H9 (cell line): ENCODE data around the gene ANO2. TPM values are rescaled to one million over a fixed set of nuclear protein-coding genes. Genes with fewer than 3 reads are reported as not detected.

Source experiments
- DNase-seq: peaks from one replicate; pipeline ENCODE4 v3.0.0-alpha.2; 2017
- H2AFZ ChIP-seq: one replicate; pipeline ENCODE4 v1.6.1; 2013; ENCODE audit warnings: mild to moderate bottlenecking, low read length, control low read depth, moderate library complexity
- H2AK5ac ChIP-seq: 2 replicates; pipeline ENCODE4 v1.6.1; 2013; ENCODE audit warnings: low read length, control low read depth, mixed read lengths; ENCODE audit not compliant: insufficient read length
- H2BK120ac ChIP-seq: one replicate; pipeline ENCODE4 v1.6.1; 2013; ENCODE audit warnings: low read depth, mild to moderate bottlenecking, low read length, control low read depth, inconsistent platforms; ENCODE audit not compliant: poor library complexity, severe bottlenecking
- H2BK12ac ChIP-seq: 2 replicates; pipeline ENCODE4 v1.6.1; 2013; ENCODE audit warnings: low read length, control low read depth, mixed read lengths, low read depth; ENCODE audit not compliant: insufficient read length
- H2BK15ac ChIP-seq: 2 replicates; pipeline ENCODE4 v1.6.1; 2013; ENCODE audit warnings: low read depth, low read length, control low read depth
- H2BK20ac ChIP-seq: one replicate; pipeline ENCODE4 v1.6.1; 2013; ENCODE audit warnings: low read depth, mild to moderate bottlenecking, low read length, control low read depth, inconsistent platforms; ENCODE audit not compliant: poor library complexity, severe bottlenecking
- H2BK5ac ChIP-seq: 2 replicates; pipeline ENCODE4 v1.6.1; 2013; ENCODE audit warnings: low read length, control low read depth, mixed read lengths; ENCODE audit not compliant: insufficient read length
- H3K14ac ChIP-seq: 2 replicates; pipeline ENCODE4 v1.6.1; 2013; ENCODE audit warnings: low read length, control low read depth; ENCODE audit not compliant: insufficient read depth
- H3K18ac ChIP-seq: 2 replicates; pipeline ENCODE4 v1.6.1; 2013; ENCODE audit warnings: low read depth, mild to moderate bottlenecking, mixed read lengths, low read length, control low read depth; ENCODE audit not compliant: insufficient read length
- H3K23ac ChIP-seq: 2 replicates; pipeline ENCODE4 v1.6.1; 2013; ENCODE audit warnings: low read length, control low read depth, mixed read lengths, low read depth; ENCODE audit not compliant: insufficient read length
- H3K23me2 ChIP-seq: 2 replicates; pipeline ENCODE4 v1.6.1; 2013; ENCODE audit warnings: low read depth, mild to moderate bottlenecking, mixed read lengths, low read length, control low read depth; ENCODE audit not compliant: insufficient read length, poor library complexity, severe bottlenecking
- H3K27ac ChIP-seq: 2 replicates; pipeline ENCODE4 v1.5.1; 2013; ENCODE audit warnings: low read length, control low read depth, mixed read lengths, low read depth; ENCODE audit not compliant: insufficient read length
- H3K27me3 ChIP-seq: 2 replicates; pipeline ENCODE4 v1.6.1; 2013; ENCODE audit warnings: low read length, control low read depth, inconsistent platforms; ENCODE audit not compliant: insufficient read depth
- H3K4ac ChIP-seq: 2 replicates; pipeline ENCODE4 v1.6.1; 2013; ENCODE audit warnings: low read depth, mild to moderate bottlenecking, control low read depth, inconsistent platforms, low read length, moderate library complexity
- H3K4me1 ChIP-seq: 2 replicates; pipeline ENCODE4 v1.6.1; 2013; ENCODE audit warnings: low read length, control low read depth, inconsistent platforms; ENCODE audit not compliant: insufficient read depth
- H3K4me2 ChIP-seq: 2 replicates; pipeline ENCODE4 v1.6.1; 2013; ENCODE audit warnings: low read length, control low read depth, mixed read lengths; ENCODE audit not compliant: insufficient read length, insufficient read depth
- H3K56ac ChIP-seq: 2 replicates; pipeline ENCODE4 v1.6.1; 2013; ENCODE audit warnings: low read depth, mild to moderate bottlenecking, mixed read lengths, low read length, control low read depth; ENCODE audit not compliant: insufficient read length
- H3K79me1 ChIP-seq: 2 replicates; pipeline ENCODE4 v1.6.1; 2013; ENCODE audit warnings: low read depth, mild to moderate bottlenecking, moderate library complexity, low read length, control low read depth, inconsistent platforms; ENCODE audit not compliant: insufficient read depth, poor library complexity, severe bottlenecking
- H3K79me2 ChIP-seq: 2 replicates; pipeline ENCODE4 v1.6.1; 2013; ENCODE audit warnings: low read length, control low read depth, inconsistent platforms; ENCODE audit not compliant: insufficient read depth
- H3K9ac ChIP-seq: 2 replicates; pipeline ENCODE4 v1.6.1; 2013; ENCODE audit warnings: low read length, control low read depth, mixed read lengths; ENCODE audit not compliant: insufficient read length; ENCODE audit errors: extremely low read depth
- H3K9me3 ChIP-seq: one replicate; pipeline ENCODE4 v1.6.1; 2013; ENCODE audit warnings: low read depth, low read length, inconsistent platforms; ENCODE audit not compliant: control insufficient read depth
- H3T11ph ChIP-seq: one replicate; pipeline ENCODE4 v1.6.1; 2013; ENCODE audit warnings: mild to moderate bottlenecking, low read length, control low read depth, inconsistent platforms
- H4K20me1 ChIP-seq: one replicate; pipeline ENCODE4 v1.6.1; 2013; ENCODE audit not compliant: control insufficient read depth, insufficient read length, insufficient read depth
- H4K5ac ChIP-seq: 2 replicates; pipeline ENCODE4 v1.6.1; 2013; ENCODE audit warnings: low read depth, mild to moderate bottlenecking, mixed read lengths, low read length, control low read depth; ENCODE audit not compliant: insufficient read length
- H4K8ac ChIP-seq: replicated peaks from 2 replicates; pipeline ENCODE4 v1.6.1; 2013; ENCODE audit warnings: low read length, control low read depth, mixed read lengths, low read depth; ENCODE audit not compliant: insufficient read length
- H4K91ac ChIP-seq: 2 replicates; pipeline ENCODE4 v1.6.1; 2013; ENCODE audit warnings: low read depth, mild to moderate bottlenecking, moderate library complexity, mixed read lengths, low read length, control low read depth; ENCODE audit not compliant: insufficient read length
- H3K27ac Mint-ChIP-seq, 3 experiments: 2 replicates in 2 of 3; 3 replicates in 1 of 3; pipeline ENCODE4 v1.8.0; 2020 to 2021; ENCODE audit warnings: mixed read lengths in 3 of 3, mild to moderate bottlenecking in 1 of 3, moderate library complexity in 1 of 3
- H3K27me3 Mint-ChIP-seq: 2 replicates; pipeline ENCODE4 v1.8.0; 2021; ENCODE audit warnings: low read depth, mild to moderate bottlenecking, moderate library complexity, mixed read lengths
- H3K36me3 Mint-ChIP-seq, 3 experiments: 2 replicates in 2 of 3; 3 replicates in 1 of 3; pipeline ENCODE4 v1.8.0; 2020 to 2021; ENCODE audit warnings: low read depth in 3 of 3, mixed read lengths in 3 of 3; ENCODE audit not compliant: insufficient read depth in 1 of 3
- H3K4me1 Mint-ChIP-seq, 2 experiments: 2 replicates each; pipeline ENCODE4 v1.8.0; 2020; ENCODE audit warnings: mixed read lengths in 2 of 2
- H3K4me3 Mint-ChIP-seq, 2 experiments: 2 replicates in 1 of 2; 3 replicates in 1 of 2; pipeline ENCODE4 v1.8.0; 2020 to 2021; ENCODE audit warnings: mild to moderate bottlenecking in 2 of 2, mixed read lengths in 2 of 2, moderate library complexity in 1 of 2
- H3K9me3 Mint-ChIP-seq, 2 experiments: 2 replicates in 1 of 2; 3 replicates in 1 of 2; pipeline ENCODE4 v1.8.0; 2020; ENCODE audit warnings: mild to moderate bottlenecking in 2 of 2, mixed read lengths in 2 of 2, moderate library complexity in 1 of 2
- CTCF ChIP-seq: fragments of 200-600 bp; sonication (generic); conservative IDR thresholded peaks from 3 replicates; pipeline ENCODE4 v1.8.0; 2021; ENCODE audit warnings: antibody characterized with exemption, mild to moderate bottlenecking
- WGBS: extraction: QIAGEN DNeasy Blood & Tissue Kit; methylation state at CpG from one replicate; pipeline ENCODE4 v1.1.7; 2013; ENCODE audit warnings: missing lambda C conversion rate, low lambda C conversion rate, mixed read lengths; ENCODE audit not compliant: insufficient read length; ENCODE audit errors: extremely low coverage; 5-methylcytosine and 5-hydroxymethylcytosine counted together
- total RNA-seq: library from RNA; stranded (reverse); gene quantifications from 2 replicates; pipeline ENCODE4 v1.2.1, GENCODE V29; 2021

Gene ANO2
- total RNA-seq, 1 experiment from 2014 or later = 3.8 TPM

DNA sequence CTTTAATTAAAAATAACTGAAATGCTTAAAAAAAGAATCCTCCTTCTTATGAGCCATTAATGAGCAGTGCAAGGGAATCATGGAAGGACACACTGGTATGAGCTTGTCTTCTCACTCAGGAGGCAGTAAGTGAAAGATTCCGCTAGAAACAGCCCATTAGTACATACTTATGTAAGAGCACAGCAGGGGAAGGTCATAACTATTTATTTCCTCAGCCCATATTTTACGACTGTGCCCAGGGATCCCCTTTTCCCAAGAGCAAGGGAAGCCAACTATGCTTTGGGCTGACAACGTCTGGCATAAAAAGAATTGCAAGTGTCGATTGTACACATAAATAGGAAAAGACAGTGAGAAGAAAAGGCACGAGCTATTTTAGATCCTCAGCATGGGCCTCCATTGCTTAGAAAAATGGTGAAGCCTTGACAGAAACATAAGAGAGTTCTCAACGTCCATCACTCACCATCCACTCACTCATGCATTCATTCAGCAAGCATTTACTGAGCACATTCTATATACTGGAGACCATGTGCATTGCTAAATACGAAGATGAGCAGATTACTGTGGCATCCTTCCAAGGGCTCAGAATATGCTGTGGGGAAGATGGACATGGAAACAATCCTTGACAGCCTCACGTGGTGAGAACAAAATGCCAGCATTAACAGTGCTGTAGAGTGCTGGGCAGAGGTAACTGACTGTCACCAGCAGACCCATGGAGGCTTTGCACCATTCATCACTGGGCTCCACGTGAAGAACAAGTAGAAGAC, 360.5 kb downstream of the ANO2 start:
- Histone ChIP-seq H2AFZ (no peak overlapping the region), H3K14ac (no peak overlapping the region), H3K9me3 (no peaks in the 10 kb centered on the region), H3K4ac (no peak overlapping the region), H4K91ac (no peak overlapping the region), H4K5ac (no peak overlapping the region), H4K20me1 (no peaks in the 10 kb centered on the region), H2BK12ac (no peak overlapping the region), H3K18ac (no peak overlapping the region), H3K9ac (no peak overlapping the region), H2BK20ac (no peak overlapping the region), H3K23ac (no peak overlapping the region), H3K27me3 (no peaks in the 10 kb centered on the region), H3K4me2 (no peak overlapping the region), H3K79me2 (no peaks in the 10 kb centered on the region), H3K56ac (no peak overlapping the region), H2BK15ac (no peak overlapping the region), H3K4me1 (peaks cover 3% of the 10 kb centered on the region; the same call in 1 of the 2 replicates), H2BK120ac (no peak overlapping the region), H3T11ph (no peak overlapping the region), H4K8ac (no peak overlapping the region), H3K79me1 (no peaks in the 10 kb centered on the region), H2AK5ac (no peak overlapping the region), H3K27ac (no peak overlapping the region), H3K23me2 (no peaks in the 10 kb centered on the region), H2BK5ac (no peak overlapping the region)
- TF ChIP-seq CTCF = no peak
- WGBS = no CpG with 5 or more reads among the region's 9 CpGs
- H3K4me3 Mint-ChIP-seq = no peak overlapping the region
- H3K36me3 Mint-ChIP-seq = no peaks in the 10 kb centered on the region
- DNase-seq = no peak
- H3K4me1 Mint-ChIP-seq = peaks cover 57 to 58% of the 10 kb centered on the region in 2 experiments
- no peaks in the 10 kb centered on the region for H3K9me3 Mint-ChIP-seq
- peaks cover 4% of the 10 kb centered on the region; the same call in 1 of the 2 replicates for H3K27me3 Mint-ChIP-seq
- no peak overlapping the region for H3K27ac Mint-ChIP-seq
